Measurements from ENCODE around the gene PPFIA4.

PPFIA4 gene

DNA sequence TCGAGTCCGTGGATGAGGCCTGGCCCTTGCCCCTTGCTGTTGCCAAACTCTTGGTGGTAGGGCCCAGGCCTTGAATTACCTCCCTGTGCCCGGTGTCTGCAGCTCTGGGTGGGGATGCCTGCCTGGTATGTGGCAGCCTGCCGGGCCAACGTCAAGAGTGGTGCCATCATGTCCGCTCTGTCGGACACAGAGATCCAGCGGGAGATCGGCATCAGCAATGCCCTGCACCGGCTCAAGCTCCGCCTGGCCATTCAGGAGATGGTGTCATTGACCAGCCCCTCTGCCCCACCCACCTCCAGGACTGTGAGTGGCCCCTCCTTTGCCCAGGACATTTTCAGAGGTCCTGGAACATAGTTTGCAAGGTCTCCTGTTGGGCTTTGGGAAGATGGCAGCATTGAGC lies 33.8 kb downstream of the PPFIA4 start:
- no peak for DNase-seq

DNA sequence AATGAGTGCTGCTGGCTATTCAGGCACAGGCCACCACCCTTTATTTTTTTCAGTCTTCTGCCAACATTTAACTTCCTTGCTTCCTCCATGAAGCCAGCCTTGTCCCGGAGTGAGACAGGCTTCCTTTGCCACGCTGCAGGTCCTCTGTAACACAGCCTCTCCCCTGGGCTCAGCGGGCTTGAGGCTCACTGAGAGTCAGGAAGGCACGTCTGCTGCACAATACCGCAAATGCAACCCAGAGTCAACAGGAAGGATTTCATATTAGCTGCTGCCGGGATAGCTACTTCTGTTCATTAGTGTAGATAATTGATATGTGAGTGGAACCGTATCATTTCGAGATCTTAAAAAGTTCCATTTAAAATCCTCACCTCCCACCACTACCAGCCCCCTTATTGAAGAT lies 37.0 kb downstream of the PPFIA4 start:
- no peak for DNase-seq

DNA sequence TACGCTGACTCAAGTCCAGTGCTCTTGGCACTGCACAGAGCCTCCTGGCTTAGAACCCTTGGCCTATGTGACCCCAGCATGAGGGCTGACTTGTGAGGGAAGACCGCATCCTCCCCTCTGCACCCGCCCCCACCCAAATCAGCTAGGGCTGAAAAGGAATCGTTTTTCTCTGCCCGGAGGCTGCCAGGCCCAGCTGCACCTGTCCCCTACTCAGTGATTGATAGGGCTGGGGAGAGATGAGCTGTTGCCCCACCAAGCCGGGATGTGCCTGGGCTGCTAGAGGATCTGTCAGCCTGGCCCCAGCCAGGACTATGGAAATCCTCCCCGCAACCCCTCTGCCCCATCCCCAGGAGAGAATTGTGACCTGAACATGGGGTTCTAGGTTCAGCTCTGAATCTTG lies 38.9 kb downstream of the PPFIA4 start:
- DNase-seq: no peak

DNA sequence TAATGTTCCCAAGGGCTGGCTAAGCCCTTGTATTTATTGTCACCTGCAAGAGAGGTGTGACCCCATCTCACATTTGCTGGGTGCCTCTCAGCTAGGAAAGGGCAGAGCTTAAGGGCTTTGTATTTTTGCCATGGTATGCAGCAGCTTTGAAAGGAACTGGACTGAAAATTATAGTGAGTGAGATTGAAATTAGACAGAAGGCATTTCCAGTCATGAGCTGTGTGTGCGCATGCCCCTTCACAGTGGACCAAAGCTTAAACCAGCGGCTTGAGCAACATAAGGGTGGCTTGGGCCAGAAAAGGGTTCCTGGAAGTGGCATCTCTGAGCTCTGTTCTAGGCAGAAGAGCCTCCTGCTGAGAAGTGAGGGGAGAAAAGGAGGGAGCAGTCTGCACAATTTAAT lies 39.7 kb downstream of the PPFIA4 start:
- no peak for DNase-seq

DNA sequence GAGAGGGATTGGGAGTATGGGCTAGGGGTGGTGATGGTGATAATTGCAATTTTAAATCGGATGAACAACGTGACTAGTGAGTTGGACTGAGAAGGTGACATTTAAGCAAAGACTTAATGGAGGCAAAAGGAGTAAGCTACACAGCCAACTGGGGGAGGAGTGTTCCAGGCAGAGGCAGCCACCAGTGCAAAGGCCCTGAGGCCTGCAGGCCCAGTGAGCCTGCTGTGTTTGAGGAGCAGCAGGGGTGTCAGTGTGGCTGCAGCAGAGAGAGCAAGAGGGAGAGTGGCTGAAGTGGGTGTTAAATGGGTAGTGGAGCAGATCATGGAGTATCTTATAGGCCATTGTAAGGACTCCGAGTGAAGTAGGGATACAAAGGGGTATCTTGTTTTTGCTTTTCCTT lies 40.7 kb downstream of the PPFIA4 start:
- DNase-seq: no peak

DNA sequence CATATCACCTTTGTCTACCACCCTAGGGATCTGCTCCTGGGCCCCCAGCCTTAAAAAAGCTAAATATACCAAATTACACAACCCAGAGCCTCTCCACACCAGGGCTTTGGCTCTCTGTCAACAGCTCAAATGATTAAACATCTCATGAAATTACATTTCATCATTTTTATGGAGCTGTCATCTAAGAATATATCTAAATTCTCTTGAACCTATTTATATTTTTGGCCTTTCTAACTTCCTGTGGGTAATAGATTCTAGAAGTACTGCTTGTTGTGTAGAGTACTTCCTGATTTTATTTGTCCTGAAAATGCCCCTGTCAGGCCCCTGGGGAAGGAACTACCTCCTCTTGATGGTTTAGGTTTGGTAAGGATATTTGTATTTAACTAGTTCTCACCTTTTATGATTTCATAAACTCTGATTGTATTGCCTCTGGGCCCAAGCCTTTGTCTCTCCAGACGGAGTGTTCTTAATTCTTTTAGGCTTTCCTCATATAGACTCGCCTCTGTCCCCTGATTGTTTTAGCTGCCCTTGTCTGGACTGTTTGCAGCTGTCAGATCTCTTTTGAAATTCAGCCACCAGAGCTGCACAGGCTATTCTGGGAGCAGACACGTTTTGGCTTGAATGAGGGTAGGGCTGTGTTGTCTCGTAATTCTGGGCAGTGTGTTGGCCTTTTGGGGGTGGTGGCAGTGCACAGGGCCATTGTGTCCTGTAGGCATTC lies 42.9 kb downstream of the PPFIA4 start:
- DNase-seq: no peak

DNA sequence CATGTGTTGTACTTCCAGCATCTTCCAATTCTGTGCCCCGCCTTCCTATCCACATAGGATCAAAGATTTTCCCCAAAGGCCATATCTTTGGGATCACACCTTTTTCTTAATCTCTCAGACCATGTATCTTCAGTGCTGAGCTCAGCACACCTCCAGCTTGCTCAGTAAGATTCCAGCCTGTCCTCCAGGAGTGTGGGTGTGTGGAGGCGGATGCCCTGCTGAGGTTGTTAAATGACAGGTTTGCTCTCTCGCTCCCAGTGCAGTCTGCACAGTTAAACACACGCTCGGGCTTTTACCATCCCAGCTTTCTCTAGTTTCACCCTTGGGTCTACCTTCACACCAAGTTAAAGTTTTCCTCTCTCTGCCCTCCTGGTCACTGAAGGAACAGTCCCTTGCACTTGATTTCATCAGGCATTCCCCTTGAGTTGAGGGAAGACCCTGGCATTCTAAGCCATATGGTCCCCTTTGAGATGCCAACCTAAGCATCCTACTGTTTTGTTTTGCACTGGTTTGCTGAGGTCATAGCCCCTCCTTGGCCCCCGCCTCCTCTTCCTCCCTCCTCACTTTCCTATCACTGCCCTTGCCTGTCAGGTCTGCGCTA lies 45.8 kb downstream of the PPFIA4 start:
- no peak for DNase-seq

DNA sequence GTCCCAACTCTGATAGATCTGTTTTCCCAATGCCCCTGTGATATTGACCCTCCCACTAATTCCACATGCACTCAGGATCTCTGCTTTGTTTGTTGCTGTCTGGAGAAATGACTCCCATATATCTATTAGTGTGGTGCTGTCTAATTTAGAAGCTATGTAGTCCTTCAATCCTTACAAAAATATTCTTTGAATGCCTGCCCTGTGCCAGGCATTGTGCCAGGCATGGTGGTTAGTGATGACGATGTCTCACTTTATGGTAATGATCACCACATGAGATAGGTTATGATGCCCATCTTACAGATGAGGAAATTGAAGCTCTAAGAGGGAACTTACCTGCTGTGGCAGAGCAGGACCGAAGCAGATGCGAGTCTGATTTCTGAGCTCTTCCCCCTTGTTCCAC lies 46.6 kb downstream of the PPFIA4 start:
- no peak for DNase-seq

DNA sequence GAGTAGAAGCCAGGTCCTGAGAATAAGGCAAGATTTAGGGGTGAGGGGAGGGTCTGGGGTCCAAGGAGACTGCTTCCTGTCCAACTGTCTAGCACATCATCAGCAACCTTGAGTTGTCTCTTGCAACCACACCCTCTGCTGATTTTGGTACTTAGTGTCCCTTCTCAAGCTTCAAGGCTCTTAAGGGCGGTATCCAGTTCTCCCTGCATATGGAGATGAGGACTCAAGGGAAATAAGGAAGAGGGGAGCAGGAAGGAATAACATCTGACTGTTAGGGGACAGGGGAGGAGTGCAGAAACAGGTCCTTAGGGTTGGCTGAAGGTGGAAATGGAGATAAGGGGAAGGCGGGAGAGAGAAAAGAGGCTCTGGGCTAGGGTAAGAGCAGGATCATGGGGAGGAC lies 47.2 kb downstream of the PPFIA4 start:
- DNase-seq: no peak

DNA sequence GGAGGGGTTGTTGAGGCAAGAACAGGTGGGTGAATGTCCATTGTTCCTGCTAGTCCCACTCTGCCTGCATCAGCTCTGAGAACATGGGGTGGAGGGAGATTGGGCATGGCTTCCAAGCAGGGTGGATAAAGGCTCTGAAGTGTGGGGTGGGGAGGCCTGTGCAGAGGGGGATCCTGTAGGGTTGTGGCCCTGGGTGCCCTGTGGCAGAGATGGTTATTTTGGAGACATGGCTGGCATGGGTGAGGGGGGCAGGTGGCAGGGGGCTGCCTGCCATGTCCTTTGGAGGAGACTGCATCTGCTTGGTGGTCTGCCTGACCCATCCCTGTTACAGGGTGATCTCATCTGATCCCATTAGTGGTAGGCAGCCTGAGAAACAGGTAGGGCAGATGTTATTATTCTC lies 48.3 kb downstream of the PPFIA4 start:
- no peak for DNase-seq

DNA sequence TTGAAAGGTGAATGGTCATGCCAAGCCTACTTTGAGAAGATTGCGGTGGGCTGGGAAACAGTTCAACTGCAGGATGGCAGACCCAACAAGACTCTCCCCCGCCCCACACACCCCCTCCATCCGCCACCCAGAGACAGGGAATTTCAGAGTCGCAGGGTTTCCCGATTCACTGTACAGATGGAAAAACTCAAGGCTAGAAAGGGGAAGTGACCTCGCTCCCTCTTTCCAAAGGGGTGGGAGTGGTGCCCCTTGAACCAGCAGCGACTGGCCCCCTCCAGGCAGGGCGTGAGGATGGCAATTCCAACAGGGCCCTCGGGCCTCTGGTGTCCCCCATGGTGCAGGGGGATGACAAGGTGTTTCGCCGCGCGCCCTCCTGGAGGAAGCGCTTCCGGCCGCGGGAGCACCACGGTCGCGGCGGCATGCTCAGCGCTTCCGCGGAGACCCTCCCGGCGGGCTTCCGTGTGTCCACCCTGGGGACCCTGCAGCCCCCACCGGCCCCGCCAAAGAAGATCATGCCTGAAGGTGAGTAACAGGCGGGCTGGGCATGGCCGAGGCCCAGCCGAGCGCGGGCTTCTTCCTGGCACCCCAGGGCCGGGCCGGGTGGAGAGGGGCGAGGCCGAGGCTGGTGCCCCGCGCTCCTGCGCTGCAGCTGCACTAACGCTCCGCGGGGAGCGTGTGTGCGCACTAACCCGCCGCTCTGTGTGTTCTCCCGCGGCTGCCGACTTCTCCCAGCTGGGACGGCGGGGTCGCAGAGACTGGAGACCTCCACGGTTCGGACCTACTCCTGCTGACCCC lies 49.1 kb downstream of the PPFIA4 start:
- DNase-seq: no peak

DNA sequence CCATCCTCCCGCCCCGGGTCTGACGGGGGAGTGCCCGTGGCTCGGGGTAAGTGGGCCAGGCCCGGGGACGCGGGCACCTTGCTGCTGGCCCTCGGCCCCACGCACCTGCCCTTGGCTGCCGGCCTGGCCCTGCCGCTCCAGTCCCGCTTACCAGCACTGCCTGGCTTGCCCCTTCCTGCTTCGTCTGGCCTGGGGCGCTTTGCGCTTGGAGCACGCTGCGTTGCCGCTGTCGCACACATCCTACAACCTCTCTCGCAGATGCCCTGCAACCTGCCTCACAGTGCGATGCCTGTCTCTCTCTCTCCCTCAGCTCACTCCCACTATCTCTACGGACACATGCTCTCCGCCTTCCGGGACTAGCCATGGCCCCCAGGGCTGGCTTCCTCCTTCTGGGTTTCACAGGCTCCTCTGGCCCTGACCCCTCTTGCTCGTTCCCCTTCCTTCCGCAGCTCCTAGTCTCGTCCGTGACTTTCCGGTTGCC lies 49.8 kb downstream of the PPFIA4 start:
- no peak for DNase-seq

DNA sequence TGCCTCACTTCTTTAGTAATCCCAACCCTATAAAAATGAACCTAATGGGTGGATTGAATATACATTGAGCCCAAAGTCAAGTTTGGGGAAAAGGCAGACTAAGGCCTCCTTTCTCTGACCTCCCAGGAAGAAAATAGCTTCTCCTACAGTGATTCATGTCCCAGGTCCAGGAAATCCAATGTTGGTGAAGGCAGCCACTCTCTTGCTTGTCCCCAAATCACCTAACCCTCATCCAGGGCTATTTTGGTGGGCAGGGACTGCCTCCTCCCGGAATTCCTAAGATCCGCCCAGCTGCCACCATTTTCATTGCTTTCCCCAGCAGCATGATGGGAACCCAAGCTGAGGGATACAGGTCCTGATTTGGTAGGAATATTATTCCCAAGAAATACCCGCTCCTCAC lies 51.1 kb downstream of the PPFIA4 start:
- DNase-seq: no peak

DNA sequence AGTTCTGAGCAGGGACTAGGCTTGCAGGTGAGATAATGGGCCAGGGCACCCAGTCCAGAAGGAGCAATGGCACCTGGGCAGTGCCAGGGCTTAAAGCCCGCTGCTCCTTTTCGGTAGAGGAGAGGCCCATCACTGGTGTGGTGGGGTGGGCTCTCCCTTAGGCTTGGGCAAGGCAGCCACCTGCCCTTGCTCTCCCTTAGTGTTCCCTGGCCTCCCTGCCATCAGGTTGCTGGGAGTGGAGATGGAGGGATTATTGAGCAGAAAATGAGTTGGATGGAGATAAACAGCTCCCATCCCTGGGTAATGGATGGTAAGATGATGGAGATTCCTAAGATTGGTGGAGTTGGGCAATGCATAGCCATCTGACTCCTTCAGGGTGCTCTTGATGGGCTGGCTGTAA lies 51.7 kb downstream of the PPFIA4 start:
- no peak for DNase-seq

DNA sequence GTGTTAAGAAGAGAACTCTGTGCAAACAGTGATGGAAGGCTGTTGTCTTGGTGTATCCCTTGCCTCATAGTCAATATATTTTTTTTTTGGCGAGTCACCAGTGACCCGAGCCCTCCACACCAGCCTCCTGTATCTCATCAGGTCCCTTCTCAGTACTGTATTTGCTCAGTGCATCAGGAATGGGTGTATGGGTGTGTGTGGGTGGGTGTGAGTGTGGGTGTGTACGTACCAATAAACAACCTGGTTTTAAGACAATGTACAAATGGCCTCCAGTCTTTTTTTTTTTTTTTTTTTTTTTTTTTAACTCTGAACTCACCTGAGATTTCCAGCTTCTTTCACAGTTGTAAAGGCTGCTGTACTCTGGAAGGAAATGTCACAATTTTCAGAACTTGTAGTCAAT lies 52.2 kb downstream of the PPFIA4 start:
- no peak for DNase-seq

DNA sequence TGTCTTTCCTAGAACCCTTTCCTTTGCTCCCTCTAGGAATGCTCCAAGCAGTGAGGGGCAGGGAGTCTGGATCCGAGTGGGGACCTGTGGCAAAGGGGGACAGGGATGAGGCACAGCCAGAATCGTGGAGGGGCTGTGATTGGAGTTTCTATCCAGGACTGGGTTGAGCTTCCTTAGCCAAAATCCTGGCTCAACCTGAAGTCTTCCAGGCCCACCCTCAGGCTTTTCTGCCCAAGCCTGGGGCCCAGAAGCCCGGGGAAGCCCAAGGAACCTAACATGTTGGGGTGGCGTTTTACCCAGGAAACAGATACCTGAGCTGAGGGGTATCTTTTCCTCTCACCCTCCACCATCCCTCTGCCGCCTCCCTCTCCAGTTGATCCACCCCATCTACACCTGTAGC lies 54.2 kb downstream of the PPFIA4 start:
- DNase-seq: no peak

DNA sequence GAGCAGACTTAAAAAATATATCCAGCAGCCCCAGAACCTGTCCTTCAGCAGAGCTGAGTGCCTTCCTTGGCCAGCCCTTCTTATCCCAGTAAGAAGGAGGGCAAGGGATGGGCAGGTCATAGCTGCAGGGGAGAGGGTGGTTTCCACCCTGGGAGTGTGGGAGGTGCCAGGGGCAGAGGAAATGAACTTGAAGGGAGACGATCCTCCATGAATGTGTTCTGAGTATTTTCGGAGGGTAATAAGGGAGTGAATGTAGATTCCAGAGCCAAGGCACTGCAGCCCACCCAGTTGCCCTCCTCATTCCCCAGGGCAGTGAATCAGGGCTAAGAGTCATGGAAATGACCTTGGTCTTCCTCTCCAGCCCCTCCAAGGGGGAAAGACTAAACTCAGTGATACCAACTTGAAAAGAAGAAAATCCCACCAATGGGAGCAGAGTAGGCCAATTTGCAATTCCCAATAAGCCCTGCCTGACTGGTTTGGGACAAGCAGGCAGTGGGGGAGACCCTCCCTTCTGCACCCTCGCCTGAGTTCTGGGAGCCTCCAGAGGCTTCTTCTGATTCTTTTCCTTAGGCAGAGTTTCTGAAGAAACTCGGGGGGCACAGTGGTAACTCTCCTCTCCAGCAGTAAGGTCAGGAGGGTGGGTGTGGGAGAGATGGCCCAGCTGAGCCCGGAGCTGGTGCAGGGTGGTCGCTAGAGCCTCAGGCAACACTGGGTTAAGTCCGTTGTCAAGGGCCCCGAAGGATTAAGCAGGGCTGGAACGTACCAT lies 55.4 kb downstream of the PPFIA4 start:
- DNase-seq: no peak

DNA sequence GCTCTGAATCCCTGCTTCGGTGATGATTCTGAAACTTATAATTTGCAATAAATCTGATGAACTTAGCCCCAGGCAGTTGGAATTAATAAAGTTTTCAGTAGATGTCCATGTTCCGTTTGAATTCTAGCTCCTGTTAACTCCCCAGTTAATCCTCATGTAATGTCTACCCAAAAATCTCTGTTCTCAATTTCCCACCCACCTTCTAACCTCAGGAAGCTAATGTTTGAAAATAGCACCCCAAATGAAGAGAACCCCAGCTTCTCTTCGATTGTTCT lies 55.9 kb downstream of the PPFIA4 start:
- no peak for DNase-seq

DNA sequence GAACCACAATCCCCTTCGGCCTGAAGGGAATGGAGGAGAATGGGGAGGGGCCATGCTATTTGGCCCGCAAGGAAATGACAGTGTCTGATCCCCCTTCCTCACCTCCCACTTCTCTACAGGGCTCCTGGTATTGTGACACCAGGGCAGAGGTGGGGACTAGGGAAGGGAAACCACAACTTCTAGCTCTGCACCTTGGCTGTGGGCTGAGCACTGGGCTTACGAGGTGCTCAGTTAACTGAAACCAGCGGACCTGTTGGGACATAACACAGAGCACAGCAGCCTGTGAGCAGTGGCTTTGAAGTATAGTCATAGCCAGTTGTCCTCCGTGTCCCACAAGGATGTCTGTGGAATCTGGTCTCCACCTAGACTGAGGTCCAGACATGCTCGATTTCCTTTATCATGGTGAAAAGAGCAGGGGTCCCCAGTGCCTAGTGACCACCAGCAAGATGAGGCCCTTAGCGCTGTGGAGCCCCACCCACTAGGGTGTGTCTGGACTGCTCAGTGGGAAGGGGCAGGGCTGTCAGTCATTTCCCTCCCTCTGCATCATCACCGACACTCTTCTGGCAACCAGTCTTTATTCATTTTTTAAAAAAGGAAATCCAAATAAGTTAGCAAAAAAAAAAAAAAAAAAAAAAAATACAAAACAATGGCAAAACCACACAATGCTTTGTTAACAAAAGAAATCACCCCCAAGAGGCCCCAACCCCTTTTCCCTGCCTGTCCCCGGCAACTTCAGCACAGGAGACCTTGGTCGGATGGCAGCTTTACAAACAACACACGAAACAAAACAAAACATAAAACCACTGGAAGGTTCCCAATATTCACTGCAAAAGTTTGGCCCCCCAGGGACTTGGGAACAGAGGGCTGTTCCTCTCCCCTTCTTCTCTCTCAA lies 56.5 kb downstream of the PPFIA4 start:
- DNase-seq: no peak

DNA sequence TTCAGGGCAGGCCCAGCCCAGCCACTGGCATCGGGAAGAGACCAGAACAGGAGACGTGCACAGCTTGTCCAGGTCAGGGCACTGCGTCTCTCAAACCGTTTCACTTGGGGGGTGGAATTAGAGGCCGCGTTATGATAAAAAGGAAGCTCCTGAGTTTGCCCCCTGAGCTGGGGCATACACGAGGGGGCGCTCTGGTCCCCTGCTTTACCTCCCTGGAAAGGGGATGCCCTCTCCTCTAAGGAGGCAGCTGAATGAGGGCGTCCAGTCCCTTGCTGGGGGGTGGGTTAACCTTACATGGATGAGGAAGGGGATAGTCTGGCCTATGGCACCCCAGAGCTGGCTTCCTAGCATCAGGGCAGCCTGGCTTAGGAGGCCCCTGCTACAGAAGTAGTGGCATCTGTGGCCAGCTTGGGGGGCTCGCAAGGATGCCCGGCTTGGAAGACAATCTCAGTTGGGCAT lies 57.2 kb downstream of the PPFIA4 start:
- DNase-seq: no peak

DNA sequence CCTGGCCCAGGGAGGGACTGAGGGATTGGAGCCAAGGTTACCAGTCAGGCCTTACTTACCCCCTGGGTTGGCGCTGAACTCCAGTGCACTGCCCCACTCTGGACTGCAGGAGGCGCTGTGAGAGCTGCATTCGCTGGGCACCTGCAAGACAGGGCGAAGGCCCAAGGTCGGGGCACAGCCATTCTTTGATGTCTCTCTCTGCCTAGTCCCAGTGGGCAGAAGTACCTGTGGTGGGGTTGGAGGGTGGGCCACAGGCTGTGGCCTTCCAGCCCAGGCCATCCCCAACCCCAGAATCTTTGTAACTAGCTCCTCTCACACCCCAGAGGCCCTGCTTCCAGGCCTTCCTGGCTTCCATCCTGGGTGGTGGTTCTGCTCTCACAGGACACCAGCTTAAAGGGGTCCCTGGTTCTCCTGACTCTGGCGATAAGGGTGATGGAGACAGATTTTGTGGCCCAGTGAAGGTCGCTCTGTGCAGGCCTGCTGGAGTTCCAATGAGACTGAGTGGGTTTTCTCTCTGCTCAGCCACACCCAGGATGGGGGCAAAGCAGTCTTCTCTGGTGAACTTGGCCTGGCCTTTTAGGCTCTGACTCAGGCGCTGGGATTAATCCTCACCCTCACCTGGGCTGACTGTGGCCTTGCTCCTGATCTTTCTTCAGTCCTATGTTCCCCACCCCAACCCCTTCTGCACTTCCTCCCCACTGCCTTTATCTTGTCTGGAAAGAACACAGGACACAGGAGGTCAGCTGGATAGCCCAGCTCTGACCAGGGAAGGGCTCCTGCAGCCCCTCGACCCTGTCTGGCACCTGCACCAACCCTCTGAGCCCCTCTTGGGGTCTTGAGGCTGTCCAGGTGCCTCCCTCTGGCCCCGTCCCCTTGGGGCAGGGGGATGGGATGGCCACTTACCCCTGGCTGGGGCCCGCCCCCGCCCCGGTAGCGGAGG lies 58.6 kb downstream of the PPFIA4 start:
- peak; percentile 3 for DNase-seq

All from NCI-H510A treated with DMSO at 0.1 percent for 48 hours (cell line).